ENCODE measurements around the gene RNF150.
A peak's percentile ranks its signal among the peaks of the same experiment; 100 is the strongest.

The RNF150 gene

DNA sequence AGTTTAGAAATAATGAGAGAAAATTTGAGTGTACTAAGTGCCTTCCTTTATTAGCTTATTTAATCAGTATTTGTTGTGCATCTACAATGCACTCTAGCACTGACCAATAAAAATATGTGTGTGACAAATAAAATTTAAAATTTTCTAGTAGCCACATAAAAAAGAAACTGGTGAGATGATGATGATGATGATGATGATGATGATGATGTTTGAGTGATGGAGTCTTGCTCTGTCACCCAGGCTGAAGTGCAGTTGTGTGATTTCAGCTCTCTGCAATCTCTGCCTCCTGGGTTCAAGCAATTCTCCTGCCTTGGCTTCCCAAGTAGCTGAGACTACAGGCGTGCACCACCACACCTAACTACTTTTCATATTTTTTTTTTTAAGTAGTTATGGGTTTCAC, 110.2 kb downstream of the RNF150 start:
- no peak for DNase-seq (ENCODE audit: low read depth)

DNA sequence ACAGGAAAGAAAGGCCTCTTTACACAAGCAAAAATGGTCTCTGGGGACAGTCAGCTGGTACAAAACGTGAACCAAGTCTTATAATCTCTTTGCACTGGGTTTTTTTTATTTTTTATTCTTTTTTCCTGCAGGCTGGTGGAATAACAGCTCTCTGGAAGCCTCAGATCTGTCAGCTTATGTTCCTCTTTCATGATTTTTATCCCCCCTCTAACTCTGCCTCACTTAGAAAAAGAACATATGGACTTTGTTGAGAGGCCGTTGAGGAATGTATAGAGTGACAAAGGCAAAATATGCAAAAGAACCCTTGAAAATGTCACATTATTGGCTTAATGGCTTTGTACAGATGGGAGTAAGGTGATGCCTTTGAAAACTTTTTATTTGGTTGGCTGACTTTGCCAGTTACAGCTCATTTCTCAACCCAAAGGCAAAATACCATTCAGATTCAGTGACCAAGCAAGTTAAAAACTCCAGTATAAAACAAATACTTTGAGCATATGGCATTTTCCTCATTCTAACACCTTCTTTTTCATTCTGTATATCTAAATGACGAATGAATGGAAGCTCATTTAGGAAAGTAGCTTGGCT, 111.1 kb downstream of the RNF150 start:
- no peak for DNase-seq (ENCODE audit: low read depth)

DNA sequence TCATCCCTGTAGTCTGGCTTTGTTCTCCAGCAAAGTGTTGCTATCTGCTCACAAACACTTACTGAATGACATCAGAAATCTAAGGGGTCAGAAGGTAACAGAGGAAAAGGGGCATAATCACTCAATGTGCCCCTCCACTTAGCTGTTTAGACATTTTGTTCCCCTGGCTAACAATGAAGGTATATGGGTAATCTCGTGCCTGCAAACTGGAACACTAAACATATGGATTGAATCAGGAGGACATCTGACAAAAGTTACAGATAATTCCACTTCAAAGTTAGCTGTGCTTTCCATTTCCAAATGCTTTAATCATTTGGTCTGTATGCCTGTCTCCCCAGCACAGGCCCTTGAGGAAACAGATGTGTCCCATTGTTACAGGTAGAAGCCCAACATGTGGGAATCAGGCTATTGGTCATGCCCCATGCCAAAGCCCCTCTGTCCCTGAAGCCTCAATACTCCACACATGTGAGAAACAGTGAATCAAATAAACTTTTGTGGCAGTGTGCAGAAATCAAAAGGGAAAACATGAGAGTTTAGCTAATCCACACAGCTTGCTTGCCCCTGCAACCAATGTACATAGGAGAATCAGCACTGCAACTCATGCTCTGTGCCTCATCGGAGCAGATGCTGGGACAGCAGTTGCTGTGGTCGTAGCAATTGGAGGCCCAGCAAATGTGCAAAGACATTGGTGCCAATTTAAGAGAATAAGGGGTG, 111.7 kb downstream of the RNF150 start:
- peak; percentile 20 for DNase-seq (ENCODE audit: low read depth)

DNA sequence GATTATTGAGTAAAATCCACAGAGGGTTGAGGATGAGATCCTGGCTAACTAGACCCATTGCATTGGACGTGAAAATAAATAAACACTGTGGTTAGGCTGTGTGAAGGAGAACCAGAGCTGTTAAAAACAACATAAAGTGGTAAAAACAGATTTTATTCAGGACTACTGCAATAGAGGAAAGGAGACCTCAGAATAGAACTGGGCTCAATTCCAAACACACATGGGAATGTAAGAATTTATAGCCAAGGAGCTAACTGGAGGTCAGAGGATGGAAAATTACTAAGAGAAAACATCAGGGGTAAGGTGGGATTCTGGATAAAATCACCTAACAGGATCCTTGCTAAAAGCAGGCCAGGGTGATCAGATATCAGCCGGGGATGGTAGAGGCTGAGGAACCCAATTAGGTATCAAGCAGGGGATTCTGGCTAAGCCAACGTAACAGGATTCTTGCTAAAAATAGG, 112.4 kb downstream of the RNF150 start:
- DNase-seq (ENCODE audit: low read depth): peak; percentile 35

DNA sequence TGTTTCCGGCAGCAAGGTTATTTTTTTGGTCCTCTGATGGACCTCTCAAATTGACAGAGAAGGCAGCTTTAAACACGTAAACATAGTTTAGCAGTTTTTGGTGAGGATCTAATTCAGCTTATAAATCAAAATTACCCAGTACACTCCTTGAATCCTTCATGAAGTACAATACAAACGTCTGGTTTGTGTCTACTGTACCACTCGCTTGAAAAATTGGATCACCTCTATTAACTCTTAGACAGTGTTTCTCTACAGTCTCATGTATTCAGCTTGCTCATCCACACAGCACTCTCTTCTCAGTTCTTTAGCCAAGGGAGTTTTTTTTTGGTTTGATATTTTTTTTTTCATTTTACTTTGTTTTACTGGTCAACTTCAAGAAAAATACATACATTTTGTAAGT, 113.5 kb downstream of the RNF150 start:
- no peak for DNase-seq (ENCODE audit: low read depth)

DNA sequence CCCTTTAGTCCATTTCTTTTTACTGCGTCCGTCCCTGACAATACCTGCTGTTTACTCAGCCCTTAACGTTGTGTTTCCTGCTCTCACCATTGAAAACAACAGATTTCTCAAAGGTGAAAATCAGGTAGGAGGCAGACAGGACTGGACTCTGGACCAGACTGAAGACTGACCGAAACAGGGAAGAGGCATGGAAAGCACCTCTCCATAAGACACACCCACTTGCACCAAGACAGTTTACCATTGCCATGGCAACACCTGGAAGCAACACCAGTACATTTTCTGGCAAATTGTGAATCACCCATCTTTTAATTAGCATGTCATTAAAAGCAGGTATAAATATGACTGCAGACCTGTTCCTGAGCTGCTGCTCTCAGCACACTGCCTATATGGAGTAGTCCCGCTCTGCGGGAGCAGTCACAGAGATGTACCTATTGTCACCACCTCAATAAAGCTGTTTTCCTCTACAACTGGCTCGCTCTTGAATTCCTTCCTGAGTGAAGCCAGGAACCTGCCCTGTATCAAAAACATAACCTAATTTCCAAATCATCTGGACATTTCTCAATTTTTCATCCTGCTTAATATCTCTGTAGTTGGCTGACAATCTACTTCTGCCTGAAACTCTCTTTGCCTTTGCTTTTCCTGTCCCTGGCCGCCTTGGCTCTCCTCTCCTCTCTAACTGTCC, 117.0 kb downstream of the RNF150 start:
- no peak for DNase-seq (ENCODE audit: low read depth)

DNA sequence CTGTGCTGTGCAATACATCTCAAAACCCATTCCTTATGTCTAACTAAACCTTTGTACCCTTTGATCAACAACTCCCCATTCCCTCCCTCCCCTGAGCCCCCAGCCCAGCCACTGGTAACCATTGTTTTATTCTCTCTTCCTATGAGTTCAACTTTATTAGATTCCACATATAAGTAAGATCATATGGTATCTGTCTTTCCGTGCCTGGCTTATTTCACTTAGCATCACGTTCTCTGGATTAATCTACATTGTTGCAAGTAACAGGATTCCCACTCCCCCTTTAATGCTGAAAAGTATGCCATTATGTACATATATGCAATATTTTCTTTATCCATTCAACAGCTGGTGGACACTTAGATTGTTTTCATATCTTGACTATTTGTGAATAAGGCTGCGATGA, 119.4 kb downstream of the RNF150 start:
- DNase-seq (ENCODE audit: low read depth): no peak

DNA sequence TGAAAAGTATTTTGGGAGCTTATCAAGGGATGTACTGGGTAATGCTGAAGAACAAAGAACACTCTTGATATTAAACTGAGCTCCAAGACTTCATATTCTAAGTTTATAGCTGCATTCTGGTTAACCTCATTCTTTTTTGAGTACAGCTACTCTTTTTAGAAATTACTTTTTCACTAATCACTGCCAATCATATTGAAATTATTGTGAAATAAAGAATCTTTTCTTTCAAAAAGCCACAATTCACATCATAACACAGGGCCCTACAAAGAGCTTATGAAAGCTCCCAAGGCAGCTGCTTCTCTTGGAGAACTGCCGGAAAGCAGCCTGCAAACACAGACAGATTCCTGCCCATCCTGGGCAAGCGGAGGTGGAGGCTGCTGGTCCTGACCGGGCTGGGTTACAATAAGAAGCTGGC, 121.4 kb downstream of the RNF150 start:
- DNase-seq (ENCODE audit: low read depth): no peak

DNA sequence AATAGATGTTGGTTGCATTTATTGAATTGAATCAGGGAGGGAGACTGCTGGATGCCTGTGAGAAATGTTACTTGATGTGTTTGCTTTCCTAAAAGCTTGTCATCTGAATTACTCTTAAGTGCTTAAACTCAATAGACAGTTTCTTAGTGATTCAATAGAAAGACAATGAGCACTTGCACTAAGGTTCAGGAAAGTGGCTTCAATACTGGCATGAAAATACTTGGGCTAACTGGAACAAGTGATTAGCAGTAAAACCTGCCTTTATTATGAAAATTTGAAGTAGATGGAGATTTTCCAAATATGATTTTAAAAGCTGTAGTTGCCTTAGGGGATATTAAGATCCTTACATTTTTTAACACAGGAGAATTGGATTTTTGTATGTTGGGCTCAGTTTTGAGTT, 123.3 kb downstream of the RNF150 start:
- no peak for DNase-seq (ENCODE audit: low read depth)

DNA sequence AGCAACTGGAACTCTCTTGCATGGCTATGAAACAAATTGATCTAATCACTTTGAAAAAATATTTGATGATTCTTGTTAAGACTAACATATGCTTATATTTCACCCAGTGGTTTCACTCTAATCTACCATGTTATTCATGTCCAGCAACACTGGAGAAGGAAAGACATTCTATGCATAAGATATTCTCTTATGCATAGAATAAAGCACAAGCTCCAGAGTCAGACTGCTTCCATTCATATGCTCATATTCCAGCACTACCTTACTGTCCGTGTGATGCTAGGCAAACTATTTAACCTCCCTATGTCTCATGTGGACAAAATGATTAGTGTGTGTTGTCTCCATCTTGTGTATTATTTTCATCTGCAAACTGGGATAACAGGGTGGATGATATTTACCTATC, 124.1 kb downstream of the RNF150 start:
- no peak for DNase-seq (ENCODE audit: low read depth)

DNA sequence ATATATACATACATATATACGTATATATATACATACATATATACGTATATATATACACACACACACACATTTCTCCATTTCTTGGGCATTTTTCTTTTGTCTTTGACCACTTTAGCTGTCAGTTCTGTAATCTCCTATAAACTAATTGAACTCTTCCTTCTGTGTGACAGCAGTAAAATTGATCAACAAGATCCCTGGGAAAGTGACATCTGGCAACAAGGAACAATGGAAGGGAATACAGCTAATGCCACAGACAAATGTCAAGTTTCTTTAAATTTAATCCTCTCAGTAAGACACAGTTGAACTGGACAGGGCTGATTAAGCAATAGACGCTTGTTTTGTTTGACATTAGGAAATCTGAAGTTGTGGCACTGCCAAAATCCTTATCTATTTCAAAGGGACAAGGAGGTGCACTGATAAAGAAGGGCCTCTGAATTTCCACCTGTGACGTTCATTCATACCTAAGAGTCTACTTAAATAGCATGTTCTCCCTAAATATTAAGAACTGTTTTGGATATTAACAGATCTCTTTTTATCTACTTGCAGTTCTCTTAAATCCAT, 126.9 kb downstream of the RNF150 start:
- no peak for DNase-seq (ENCODE audit: low read depth)

DNA sequence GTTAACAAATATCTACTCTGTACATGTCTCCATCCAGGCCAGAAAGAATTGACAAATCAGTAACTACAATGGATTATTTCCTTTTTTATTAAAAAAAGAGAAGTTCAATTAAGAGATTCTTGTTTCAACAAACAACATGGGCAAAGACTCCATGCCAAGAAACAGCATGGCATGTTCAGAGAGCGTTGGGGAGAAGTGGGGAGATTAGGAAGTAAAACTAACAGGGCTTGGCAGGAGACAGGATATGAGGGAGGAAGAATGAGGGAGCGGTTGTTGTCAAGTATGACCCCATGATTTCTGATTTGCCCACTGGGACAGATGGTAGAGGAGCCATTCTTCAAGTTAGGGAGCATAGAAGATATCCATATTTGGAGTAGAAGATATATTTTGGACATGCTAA, 128.4 kb downstream of the RNF150 start:
- DNase-seq (ENCODE audit: low read depth): no peak

DNA sequence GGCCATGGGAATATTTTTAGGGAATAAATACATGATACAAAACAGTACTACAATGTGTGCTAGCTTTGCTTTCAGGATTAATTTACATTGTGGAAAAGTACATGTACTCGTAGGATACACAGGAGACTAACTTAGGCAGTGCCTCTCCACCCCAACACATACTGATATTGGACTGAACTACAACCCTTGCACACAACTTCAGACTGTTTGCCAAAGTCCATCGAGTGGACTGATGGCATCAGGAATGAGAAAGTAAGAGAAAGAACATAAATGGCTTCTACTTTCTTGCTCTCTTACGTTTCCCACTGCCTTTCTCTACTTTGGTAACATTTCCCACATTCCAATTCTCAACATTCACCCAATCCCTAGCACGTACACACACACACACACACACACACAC, 130.1 kb downstream of the RNF150 start:
- no peak for DNase-seq (ENCODE audit: low read depth)

DNA sequence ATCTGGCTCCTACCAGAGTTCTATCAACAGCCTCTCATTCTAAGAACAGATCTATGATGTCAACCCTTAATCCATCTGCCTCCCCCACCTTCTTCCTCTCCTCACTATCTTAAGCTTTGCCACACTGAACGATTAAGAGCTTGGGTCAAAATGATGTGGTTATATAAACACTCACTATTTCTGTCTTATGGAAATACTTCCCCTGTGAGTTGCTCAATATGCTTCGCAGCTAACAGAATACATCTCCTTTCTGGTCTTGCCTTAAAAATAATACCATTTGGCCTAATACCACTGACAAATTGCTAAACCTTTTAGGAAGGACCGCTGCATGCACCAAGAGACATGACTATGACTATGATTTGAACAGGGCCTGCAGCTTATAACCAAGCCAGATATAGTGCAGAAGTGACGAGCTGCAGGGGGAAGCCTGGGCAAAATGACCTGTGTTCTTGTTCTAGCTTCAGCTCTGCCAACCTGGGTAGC, 130.9 kb downstream of the RNF150 start:
- DNase-seq (ENCODE audit: low read depth): no peak

DNA sequence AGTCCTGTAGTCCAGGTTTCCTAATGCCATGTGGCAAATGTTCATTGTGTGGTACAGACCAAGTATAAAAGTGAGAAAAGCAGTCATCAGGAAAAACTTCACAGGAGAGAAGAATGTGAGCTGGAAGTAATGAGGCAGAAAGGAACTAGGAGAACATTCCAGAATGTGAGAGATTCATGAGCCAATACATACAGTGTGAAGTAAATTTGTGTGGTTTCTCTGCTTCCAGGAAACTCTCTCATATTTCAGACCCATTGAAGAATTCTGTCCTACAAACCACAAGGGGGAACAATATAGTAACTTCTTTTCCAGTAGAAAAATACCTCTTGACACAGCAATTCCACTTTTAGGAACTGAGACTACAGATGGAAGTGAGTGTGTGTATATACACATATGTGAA, 136.5 kb downstream of the RNF150 start:
- DNase-seq (ENCODE audit: low read depth): no peak

DNA sequence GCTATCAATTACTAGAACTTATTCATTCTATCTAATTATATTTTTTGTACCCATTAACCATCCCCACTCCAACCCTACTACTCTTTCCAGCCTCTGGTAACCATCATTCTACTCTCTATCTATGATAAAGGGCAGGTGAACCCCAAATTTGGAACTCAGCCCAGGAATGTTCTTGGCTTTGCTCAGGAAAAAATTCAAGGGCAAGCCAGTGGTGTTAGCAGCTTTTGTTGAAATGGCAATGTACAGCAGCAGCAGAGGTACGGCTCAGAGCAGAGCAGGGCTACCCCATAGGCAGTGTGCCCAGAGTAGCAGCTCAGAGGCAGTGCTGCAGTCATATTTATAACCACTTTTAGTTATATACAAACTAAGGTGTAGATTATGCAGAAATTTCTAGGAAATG, 138.2 kb downstream of the RNF150 start:
- no peak for DNase-seq (ENCODE audit: low read depth)

DNA sequence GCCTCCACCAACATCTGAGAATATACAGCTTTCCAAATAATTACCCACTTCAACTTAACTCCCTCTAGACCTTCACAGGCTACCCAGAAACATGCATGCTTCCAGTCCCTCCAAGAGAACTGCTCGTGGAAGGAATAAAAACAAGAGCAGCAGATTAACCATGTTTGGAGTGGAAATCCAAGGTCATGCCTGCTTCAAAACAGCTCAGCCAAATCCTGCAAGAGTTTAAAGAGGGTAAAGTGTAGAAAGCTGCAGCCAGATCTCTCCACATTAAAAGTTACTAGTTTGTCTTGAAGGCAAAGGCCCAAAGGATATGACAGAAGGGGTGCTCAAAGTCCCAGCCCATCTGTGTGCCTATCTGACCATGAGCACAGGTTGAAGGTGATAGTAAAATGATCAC, 139.3 kb downstream of the RNF150 start:
- DNase-seq (ENCODE audit: low read depth): no peak

DNA sequence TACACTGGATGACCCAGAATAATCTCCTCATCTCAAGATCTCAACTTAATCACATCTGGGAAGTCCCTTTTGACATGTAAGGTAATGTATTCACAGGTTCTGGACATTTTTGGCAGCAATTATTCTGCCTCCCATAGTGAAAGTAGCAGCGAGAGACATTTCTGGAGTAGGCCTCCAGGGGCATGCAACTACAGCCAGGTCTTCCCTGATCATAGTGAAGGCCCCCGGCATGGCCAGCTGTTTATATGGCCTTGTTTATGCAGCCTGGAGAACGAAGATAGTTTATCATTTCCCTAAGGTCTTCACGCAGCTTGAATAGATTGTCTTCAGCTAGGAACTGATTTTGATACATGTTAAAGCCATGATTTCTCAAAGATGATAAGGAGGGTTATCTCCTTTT, 139.9 kb downstream of the RNF150 start:
- no peak for DNase-seq (ENCODE audit: low read depth)

DNA sequence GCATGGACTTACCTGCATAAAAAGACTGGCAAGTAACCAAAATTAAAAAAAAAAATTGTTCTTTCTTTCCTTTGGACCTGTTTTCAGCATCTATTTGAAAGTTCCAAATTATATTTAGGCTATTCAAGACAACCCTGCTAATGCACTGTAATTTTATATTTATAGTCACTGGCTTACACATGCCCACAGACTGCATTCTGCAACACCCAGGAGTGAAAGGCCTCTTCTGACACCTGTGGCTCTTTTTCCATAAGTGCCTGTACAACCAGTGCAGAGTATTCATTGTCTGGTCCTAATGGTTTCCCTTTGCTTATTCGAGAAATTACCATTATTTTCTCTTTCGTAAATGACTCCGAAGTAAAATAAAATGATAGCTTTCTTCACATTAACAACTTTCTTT, 143.3 kb downstream of the RNF150 start:
- no peak for DNase-seq (ENCODE audit: low read depth)

DNA sequence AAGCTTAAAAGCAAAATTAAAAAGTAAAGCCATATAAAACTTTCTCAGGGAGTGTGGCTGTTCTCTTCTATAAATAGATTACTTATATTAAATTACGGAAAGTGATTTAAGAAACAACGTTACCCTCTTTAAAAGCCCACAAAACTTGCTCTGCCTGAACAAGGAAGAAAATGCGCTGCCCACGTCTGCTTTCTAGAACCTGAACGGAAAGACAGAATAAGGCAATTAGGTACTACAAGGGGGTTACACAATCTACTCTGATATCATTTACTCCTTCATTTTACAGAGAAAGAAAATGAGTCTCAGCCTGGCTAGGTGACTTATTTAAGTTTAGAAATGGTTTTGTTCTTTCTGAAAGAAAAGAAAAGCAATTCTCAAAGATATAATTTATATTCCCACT, 147.2 kb downstream of the RNF150 start:
- no peak for DNase-seq (ENCODE audit: low read depth)

DNA sequence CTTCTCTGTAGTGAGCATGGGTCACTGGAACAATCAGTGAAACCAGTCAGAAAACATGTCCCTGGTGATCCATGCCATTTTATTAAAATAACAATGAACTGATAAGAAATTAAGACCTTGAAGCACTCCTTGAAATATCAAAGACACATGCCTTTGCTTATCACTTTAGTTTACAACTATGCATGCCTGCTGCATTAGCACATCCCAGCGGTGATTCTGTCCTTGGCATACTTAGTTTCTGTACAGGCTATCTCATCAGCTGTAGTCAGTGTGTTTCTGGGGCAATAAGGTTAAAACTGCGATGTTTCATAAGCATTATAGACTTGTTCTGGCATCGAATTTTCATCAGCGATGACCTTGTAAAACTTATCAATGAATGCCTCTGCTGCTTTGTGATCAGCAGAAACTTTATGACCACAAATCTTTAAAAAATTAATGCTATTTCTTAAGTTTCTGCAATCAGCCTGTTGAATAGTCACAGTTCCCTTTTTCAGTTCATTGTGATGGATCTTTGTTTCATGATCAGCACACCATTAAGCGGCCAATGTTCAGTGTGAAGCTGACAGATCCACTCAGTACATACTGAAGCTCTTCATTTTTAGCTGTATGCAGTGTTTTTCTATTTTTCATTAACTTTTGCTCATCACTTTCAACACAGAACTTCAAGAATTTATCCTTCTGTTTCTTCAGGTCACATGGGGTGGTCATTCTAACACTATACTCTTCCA, 150.5 kb downstream of the RNF150 start:
- no peak for DNase-seq (ENCODE audit: low read depth)

DNA sequence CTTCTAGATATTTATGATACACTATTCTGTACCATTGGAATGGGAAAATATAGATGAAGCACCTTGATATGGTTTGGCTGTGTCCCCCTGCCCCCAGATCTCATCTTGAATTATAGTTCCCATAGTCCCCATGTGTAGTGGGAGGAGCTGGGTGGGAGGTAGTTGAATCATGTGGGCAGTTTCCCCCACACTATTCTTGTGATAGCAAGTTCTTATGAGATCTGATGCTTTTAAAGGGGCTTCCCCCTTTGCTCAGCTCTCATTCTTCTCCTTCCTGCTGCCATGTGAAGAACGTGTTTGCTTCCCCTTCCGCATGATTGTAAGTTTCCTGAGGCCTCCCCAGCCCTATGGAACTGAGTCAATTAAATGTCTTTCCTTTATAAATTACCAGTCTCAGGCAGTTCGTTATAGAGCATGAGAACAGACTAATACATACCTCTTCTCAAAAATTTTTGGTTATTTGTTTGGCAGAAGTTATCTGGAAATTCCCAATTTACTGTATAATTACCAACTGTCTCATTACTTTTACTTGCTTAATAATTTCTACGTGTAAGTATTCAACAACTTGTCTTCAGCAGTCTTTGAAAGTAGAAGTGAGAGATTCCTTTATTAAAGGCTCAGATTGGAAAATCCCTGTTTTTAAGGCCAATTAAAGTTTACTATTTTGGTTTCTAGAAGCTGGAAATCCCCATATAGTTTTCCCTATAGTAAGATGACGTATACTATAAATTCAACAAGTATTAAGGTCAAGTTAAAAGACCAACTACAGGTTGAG, 152.7 kb downstream of the RNF150 start:
- DNase-seq (ENCODE audit: low read depth): no peak
